Measurements from ENCODE around the gene MYO3B.

DNA sequence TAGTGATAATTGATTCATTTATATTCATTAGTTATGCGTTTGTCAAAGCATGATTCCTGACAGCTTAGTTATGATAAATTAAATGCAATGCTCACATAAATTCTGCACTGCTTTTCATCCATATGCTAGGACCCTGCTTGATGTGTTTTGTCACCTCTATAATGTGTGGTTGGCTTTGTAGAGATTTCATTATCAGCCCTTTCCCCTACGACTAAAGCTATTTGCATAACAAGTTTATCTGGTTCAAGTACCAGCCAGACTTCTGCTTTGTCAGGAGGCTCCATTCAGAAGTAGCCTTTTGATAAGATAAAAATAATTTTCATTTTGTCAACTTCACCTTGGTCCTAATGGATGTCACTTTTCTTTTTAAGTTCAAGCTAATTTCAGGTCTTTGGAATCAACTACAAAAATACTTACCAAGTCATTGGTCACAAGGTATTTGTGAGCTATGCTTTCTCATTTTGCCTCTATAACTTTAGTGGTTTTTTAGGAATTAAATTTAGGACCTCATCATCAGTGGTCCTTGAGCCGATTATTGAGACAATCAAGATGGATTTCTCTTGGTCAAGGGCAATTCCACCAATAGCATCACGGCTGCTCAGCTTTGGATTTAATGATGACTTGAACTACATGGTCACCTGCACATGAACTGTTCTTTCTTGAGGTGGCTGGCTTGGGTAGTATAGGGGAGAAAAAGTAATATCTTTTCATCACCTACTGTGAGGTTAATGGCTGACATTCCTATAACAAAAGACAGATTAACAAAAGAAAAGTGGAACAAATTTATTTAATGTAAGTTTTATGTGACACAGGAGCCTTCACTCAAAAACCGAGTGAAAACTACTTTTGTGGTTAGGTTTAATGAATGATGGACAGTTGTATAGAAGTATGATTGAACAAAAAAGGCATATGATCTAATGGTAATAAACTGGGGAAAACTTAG lies 162.1 kb downstream of the MYO3B start:
- TF ChIP-seq, protein P1, sequence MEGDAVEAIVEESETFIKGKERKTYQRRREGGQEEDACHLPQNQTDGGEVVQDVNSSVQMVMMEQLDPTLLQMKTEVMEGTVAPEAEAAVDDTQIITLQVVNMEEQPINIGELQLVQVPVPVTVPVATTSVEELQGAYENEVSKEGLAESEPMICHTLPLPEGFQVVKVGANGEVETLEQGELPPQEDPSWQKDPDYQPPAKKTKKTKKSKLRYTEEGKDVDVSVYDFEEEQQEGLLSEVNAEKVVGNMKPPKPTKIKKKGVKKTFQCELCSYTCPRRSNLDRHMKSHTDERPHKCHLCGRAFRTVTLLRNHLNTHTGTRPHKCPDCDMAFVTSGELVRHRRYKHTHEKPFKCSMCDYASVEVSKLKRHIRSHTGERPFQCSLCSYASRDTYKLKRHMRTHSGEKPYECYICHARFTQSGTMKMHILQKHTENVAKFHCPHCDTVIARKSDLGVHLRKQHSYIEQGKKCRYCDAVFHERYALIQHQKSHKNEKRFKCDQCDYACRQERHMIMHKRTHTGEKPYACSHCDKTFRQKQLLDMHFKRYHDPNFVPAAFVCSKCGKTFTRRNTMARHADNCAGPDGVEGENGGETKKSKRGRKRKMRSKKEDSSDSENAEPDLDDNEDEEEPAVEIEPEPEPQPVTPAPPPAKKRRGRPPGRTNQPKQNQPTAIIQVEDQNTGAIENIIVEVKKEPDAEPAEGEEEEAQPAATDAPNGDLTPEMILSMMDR (IDR thresholded peaks at IDR 0.05): no peak
- TF ChIP-seq CEBPB (IDR thresholded peaks at IDR 0.05) (no peak), JUN (IDR thresholded peaks at IDR 0.05) (no peak), JUNB (IDR thresholded peaks at IDR 0.05) (no peak), HOXA7 (CRISPR knock-in tag; IDR thresholded peaks at IDR 0.05) (no peak), RFX5 (IDR thresholded peaks at IDR 0.05) (no peak), BHLHE40 (IDR thresholded peaks at IDR 0.05; ENCODE audit: low read depth, low read length) (no peak)
